Fibroblast of the conjunctiva (primary cell): ENCODE data around the gene JAG2.

Experiments used
- DNase-seq: peaks from one replicate; pipeline ENCODE4 v3.0.0-alpha.2; 2010; ENCODE audit warnings: low read depth

JAG2 gene

DNA sequence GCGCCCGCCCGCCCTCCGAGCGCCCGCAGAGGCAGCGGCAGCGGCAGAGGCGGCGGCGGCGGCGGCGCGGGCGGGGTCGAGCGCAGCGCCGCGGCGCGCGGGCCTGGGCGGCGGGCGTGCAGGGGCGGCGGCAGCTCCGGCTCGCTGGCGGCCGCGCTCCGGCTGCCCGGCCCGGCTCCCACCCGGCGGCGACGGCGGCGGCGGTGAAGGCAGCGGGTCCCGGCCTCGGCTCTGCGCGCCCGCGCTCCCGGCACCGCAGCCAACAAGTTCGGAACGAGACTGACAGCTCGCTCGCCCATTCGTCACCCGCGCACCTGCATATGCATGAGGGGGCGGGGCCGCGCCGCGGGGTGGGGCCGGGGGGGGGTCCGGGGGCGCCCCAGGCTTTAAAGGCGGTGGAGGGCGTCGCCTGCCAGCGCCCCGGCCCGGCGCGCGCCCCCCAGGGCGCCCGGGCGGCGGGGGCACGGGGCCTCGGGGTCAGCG is at the start of gene JAG2:
Gene JAG2 (minus strand): TSS at position 281 of the 483 bp plus-strand sequence. CDS start 356 bp downstream, outside the sequence.
- no peak for DNase-seq

GRCh38 chr14:105217774-105218173 is 49.2 kb upstream of the JAG2 start:
- no peak for DNase-seq

- no peak for DNase-seq
Measured at GRCh38 chr14:105216490-105217247, 48.1 kb upstream of the JAG2 start.

- no peak for DNase-seq
Measured at GRCh38 chr14:105215602-105216001, 47.0 kb upstream of the JAG2 start.

DNA sequence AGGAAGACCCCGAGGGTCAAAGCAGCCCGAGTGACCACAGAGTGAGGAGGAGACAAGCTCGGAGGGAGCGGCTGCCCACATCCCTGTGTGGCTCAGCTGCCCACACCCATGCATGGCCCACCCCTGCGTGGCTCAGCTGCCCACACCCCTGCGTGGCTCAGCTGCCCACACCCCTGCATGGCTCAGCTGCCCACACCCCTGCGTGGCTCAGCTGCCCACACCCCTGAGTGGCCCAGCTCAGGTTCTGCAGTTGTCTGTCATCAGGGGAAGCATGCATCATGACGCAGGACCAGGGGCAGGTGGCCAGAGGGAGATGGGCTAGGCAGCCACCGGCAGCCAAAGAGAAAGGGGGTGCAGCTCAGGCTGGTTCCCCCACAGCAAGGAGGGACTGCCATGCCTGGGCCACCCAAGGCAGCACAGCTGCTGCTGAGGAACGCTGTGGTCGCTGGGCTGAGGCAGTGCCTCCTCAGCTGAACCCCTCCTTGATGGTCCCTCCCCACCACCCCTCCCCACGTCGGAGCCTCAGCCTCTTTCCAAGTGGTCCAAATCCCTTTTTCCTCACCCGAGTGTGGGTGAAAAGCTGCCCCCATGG is 45.8 kb upstream of the JAG2 start:
- DNase-seq: no peak

- DNase-seq: no peak
Measured at GRCh38 chr14:105213361-105213760, 44.8 kb upstream of the JAG2 start.

DNA sequence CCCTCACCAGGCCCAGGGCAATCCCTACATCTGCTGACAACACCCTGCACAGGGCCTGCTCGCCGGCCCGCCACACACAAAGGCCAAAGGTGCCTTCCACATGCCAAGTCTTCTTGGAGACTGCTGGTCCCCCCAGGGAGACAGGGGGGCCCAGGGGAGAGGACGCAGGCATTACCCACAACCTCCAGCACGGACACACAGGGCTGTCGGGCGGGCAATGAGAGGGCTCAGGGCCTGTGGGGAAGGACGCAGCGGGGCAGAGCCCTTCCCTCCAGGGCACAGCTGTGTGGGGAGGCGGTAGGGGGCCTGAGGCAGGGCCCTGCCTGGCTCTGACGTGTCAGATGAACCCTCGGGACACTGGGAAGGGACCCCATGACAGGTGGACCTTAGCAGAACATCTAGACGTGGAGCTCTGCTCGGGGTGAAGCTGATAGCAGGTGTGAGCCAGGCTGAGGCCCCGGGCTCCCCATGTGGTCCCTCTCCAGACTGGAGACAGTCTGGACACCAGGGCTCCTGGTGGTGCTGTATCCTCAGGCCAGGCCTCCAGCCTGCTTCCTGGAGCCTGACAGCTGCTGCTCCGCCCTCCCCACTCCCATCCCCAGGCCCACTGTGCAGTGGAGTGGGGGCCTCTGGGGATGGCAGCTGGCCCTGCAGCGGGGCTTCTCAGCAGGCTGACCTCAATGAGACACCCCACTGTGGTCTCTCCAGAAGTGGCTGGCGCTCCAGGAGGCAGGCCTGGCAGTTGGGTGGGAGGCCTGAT is 44.1 kb upstream of the JAG2 start:
- no peak for DNase-seq

- DNase-seq: no peak
Measured at GRCh38 chr14:105211758-105212089, 43.1 kb upstream of the JAG2 start.

DNA sequence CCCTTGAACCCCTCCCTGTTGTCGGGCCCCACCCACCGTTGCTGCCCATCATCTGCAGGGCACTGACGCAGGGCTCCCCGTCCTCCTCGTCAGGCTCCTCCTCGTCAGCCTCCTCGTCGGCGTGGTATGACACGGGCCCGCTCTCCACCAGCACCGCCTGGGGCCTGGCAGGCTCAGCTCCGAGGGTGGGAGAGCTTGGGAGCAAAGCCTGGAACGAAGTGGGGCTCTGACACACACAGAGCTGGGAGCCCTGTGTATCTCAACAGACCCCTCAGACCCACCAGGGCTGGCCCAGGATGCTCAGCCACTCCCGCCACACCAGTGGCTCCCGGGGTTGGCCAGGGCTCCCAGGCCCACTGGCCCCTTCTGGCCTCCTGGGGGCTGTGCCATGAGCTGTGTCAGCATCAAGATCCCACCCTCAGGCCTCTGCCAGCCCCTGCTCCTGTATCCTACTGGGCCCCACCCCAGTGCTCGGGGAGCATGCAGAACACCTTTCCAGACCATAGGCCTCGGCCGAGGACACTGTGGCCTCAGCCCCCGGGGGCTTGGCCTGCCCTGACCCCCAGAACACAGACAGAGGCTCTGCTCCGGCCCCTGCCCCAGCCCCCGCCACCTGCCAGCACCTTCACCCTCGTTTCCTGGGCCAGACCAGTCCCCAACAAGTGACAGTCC is 42.6 kb upstream of the JAG2 start:
- DNase-seq: no peak

DNA sequence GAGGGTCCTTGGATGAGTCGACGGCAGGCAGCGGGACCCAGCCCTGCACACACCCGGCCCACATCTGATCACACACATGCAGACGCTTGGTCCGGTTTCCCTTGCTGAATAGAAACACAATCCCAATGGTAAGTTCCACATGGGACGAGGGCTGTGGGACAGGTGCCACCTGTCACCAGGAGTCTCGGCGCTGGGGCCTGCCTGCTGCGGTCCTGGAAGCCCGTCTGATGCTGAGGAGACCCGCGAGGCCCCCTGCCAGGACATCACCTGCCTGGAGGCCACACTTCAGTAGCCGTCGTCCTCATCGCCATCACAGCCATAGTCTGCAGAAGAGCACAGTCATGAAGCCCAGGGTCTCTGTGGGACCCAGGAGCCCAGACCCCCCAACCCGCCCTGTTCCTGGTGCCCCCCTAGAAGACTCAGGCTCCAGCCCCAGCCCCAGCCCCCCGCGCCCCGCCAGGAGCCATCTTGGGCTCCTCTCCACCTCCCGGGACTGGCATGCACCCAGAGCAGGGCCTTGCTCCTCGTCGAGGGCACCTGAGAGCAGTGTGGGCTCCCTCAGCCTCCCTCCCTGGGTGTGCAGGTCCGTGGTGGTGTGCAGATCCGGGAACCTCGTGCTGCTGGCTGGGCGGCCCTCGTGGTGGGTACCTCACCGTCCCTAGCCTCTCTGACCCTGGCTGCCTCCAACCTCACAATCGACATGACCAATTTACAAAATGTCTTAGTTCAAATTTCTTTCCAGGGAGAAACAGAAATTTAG is 41.9 kb upstream of the JAG2 start:
- DNase-seq: no peak

DNA sequence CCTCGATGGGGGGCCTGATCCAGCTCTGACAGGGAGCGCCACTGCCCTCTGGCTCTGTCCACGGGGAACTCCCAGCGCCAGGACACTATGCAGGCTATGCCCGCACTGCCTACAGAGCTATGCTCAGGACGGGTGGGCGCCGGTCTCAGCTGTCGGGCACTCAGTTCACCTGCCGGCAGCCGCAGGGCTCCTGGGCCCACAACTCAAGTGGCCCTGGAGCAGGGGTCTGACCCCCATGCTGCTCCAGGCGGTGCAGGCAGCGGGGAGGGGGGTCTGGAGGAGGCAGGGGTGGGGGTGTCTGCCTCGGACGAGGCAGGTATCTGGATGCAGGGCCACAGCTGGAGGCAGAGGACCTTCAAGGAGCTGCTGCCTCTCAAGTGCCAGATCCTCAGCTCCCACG is 41.1 kb upstream of the JAG2 start:
- no peak for DNase-seq

DNA sequence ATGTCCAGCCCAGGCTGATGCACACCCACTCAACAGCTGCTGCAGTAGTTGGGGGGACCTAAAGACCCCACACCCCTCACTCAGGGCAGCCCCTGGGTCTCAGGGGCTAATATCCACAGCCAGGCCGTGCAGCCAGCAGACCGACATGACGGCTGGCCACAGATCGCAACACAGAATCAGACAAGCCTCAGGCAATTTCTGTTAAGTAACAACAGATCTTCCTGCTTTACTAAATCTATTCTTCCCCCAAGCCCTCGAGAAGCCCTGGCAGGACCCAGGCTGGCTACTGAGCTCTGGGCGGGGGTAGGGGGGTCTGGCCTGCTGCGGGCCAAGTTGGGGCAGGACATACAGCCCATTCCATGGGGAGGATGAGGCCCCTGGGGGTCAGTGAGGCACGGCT is 40.5 kb upstream of the JAG2 start:
- DNase-seq: no peak

DNA sequence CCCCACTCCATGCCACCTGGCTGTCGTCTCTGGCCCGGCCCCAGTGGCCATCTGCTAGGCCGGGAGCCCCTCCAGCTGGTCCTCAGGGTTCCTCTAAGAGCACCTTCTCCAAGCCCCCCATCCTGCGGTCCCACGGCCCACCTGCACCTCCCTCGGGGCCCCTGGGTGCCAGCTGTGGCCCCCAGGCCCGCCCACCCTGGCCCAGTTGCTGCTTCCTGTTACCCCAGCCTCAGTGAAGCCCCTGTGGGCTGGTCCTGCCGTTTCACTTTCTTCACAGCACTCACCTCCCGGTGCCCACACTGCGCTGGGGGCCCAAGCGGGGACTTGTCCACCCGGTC is 40.1 kb upstream of the JAG2 start:
- no peak for DNase-seq

- DNase-seq: no peak
Measured at GRCh38 chr14:105207996-105208737, 39.6 kb upstream of the JAG2 start.

DNA sequence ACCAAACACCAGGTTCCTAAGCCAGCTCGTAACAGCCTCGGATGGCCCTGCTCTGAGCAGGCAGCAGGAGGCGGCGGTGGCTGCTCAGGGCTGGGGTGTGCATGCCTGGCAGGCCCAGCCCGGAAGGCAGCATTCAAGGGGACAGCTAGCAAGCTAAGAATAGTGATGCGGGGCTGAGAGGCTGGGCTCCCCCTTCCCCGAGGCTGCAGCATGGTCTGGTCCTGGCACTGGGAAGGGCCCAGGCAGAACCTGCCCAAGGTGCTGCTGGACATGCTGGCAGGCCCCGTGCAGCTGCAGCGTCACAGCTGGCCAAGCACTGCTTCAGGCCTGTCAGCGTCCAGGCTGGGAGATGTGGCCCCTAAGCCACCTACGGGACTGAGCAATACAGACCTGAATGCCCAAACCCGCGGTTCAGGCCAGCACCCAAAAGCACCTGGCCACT is 38.9 kb upstream of the JAG2 start:
- no peak for DNase-seq

- no peak for DNase-seq
Measured at GRCh38 chr14:105206873-105207272, 38.3 kb upstream of the JAG2 start.

GRCh38 chr14:105205673-105206208 is 37.2 kb upstream of the JAG2 start:
- DNase-seq: no peak

- DNase-seq: no peak
Measured at GRCh38 chr14:105204931-105205672, 36.5 kb upstream of the JAG2 start.

DNA sequence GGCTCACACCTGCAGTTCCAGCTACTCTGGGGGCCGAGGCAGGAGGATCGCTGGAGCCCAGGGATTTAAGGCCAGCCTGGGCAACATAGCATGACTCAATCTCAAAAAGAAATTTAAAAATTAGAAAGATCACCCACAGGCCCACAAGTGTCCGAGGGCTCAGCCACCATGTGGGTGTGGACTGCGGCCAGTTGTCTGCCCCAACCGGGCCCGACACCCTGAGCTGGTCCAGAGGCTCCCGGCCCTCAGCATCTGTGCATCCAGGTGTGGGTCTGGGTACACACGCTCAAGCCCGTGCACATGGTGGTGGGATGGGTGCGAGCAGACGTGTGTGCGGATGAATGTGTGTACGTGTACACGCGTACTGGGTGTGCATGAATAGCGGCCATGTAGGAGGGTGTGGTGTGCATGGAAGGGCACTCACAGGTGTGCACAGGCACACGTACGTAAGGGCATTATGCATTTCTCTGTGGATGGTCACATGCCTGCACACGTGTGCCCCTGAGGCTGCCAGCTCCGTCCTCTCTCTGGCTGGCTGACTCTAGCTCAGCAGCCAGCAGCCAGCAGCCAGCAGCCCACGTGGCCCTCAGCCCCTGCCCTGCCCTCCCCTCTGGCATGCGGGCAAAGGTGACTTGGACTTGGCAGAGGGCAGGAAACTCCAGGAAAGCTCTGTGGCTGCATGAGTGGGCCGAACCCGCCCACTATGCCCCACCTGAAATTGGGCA is 35.8 kb upstream of the JAG2 start:
- peak; percentile 5 for DNase-seq
